IMR-90 (cell line): ENCODE results near the gene PRSS12. TPM values are rescaled to one million over a fixed set of nuclear protein-coding genes. Genes with fewer than 3 reads are reported as not detected.

Source experiments
- ATAC-seq: fragments of 200-7000 bp; cut with Tn5 transposase; 2 replicates; pipeline ENCODE4 v1.9.1; 2020; ENCODE audit warnings: low read depth, mild to moderate bottlenecking, moderate library complexity
- BruUV-seq: library from RNA; stranded (reverse); fragments of 400-500 nt; replicated peaks from 2 replicates; lab custom pipeline; 2021; lab: Mats Ljungman, UMichigan
- CTCF ChIA-PET: fragments of 300-600 bp; formaldehyde crosslinking; extraction: SDS; loops from one replicate; lab custom pipeline; 2021; ENCODE audit warnings: antibody characterized with exemption; lab: Yijun Ruan, JAX
- POLR2A ChIA-PET: fragments of 300-600 bp; sonication (Branson Sonifier 250); formaldehyde crosslinking; loops from one replicate; lab custom pipeline; 2022; ENCODE audit warnings: antibody characterized with exemption; ENCODE audit not compliant: unreplicated experiment; lab: Charles Lee
- DNase-seq: peaks from one replicate; pipeline ENCODE4 v3.0.0; 2013
- H2AFZ ChIP-seq: replicated peaks from 2 replicates; pipeline ENCODE3; 2013; ENCODE audit warnings: low read length, mild to moderate bottlenecking; ENCODE audit not compliant: poor library complexity
- H2AK5ac ChIP-seq: 2 replicates; pipeline ENCODE4 v1.6.1; 2013; ENCODE audit warnings: low read depth, low read length, inconsistent platforms
- H2AK9ac ChIP-seq: replicated peaks from 2 replicates; pipeline ENCODE3; 2013; ENCODE audit warnings: mild to moderate bottlenecking, low read depth, low read length, moderate library complexity; ENCODE audit not compliant: poor library complexity
- H2BK120ac ChIP-seq: 2 replicates; pipeline ENCODE4 v1.6.1; 2013; ENCODE audit warnings: low read depth, low read length, inconsistent platforms
- H2BK15ac ChIP-seq: 3 replicates; pipeline ENCODE4 v1.6.1; 2013; ENCODE audit warnings: low read depth, low read length, inconsistent platforms
- H2BK20ac ChIP-seq: 2 replicates; pipeline ENCODE4 v1.6.1; 2013; ENCODE audit warnings: low read depth, mild to moderate bottlenecking, inconsistent platforms, low read length, moderate library complexity
- H2BK5ac ChIP-seq: 2 replicates; pipeline ENCODE4 v1.6.1; 2013; ENCODE audit warnings: mild to moderate bottlenecking, low read depth, low read length, inconsistent platforms; ENCODE audit not compliant: poor library complexity, severe bottlenecking
- H3K14ac ChIP-seq: replicated peaks from 2 replicates; pipeline ENCODE4 v1.6.1; 2013; ENCODE audit warnings: low read depth, low read length, inconsistent platforms
- H3K18ac ChIP-seq: 2 replicates; pipeline ENCODE4 v1.6.1; 2013; ENCODE audit warnings: low read depth, low read length, control low read depth
- H3K23ac ChIP-seq: 2 replicates; pipeline ENCODE4 v1.6.1; 2013; ENCODE audit warnings: low read depth, low read length, inconsistent platforms
- H3K27ac ChIP-seq: 2 replicates; pipeline ENCODE4 v1.5.1; 2013; ENCODE audit warnings: mild to moderate bottlenecking, control low read depth, low read length; ENCODE audit not compliant: insufficient read depth
- H3K27me3 ChIP-seq: 2 replicates; pipeline ENCODE4 v1.6.1; 2013; ENCODE audit warnings: low read length; ENCODE audit not compliant: control insufficient read depth, insufficient read depth
- H3K36me3 ChIP-seq: 2 replicates; pipeline ENCODE4 v1.6.1; 2013; ENCODE audit warnings: low read length, mixed read lengths; ENCODE audit not compliant: control insufficient read depth, insufficient read depth
- H3K4ac ChIP-seq: 2 replicates; pipeline ENCODE4 v1.6.1; 2013; ENCODE audit warnings: low read depth, low read length, inconsistent platforms
- H3K4me1 ChIP-seq: 2 replicates; pipeline ENCODE4 v1.6.1; 2013; ENCODE audit warnings: low read length, mixed read lengths; ENCODE audit not compliant: control insufficient read depth, insufficient read depth
- H3K4me2 ChIP-seq: 2 replicates; pipeline ENCODE4 v1.6.1; 2013; ENCODE audit warnings: low read depth, mild to moderate bottlenecking, control low read depth, low read length, moderate library complexity
- H3K4me3 ChIP-seq: 2 replicates; pipeline ENCODE4 v1.5.1; 2013; ENCODE audit warnings: low read depth, mild to moderate bottlenecking, control low read depth, low read length, moderate library complexity; ENCODE audit not compliant: insufficient read depth
- H3K56ac ChIP-seq: 2 replicates; pipeline ENCODE4 v1.6.1; 2013; ENCODE audit warnings: low read length, inconsistent platforms; ENCODE audit not compliant: insufficient read depth; ENCODE audit errors: extremely low read depth
- H3K79me1 ChIP-seq, 2 experiments: 2 replicates each; pipeline ENCODE4 v1.6.1; 2013; ENCODE audit warnings: low read length in 2 of 2, inconsistent platforms in 1 of 2, low read depth in 1 of 2
- H3K9ac ChIP-seq: 2 replicates; pipeline ENCODE4 v1.6.1; 2013; ENCODE audit warnings: low read depth, low read length, control low read depth
- H3K9me1 ChIP-seq: 2 replicates; pipeline ENCODE4 v1.6.1; 2013; ENCODE audit warnings: low read length, inconsistent platforms; ENCODE audit not compliant: insufficient read depth
- H3K9me3 ChIP-seq: 2 replicates; pipeline ENCODE4 v1.6.1; 2013; ENCODE audit warnings: low read length; ENCODE audit not compliant: control insufficient read depth, insufficient read depth
- H4K20me1 ChIP-seq: 2 replicates; pipeline ENCODE4 v1.6.1; 2013; ENCODE audit warnings: low read length, inconsistent platforms; ENCODE audit not compliant: insufficient read depth
- H4K5ac ChIP-seq: 2 replicates; pipeline ENCODE4 v1.6.1; 2013; ENCODE audit warnings: mild to moderate bottlenecking, low read depth, low read length, control low read depth
- H4K8ac ChIP-seq, 2 experiments: 2 replicates each; pipeline ENCODE4 v1.6.1; 2013; ENCODE audit warnings: low read depth in 2 of 2, low read length in 2 of 2, control low read depth in 1 of 2, inconsistent platforms in 1 of 2
- H4K91ac ChIP-seq: 2 replicates; pipeline ENCODE4 v1.6.1; 2013; ENCODE audit warnings: low read depth, low read length, inconsistent platforms; ENCODE audit not compliant: insufficient read depth
- BHLHE40 ChIP-seq: fragments of 150-350 bp; IDR thresholded peaks from 2 replicates; pipeline ENCODE4 v1.6.1; 2016; ENCODE audit warnings: mild to moderate bottlenecking, low read depth, low read length
- RAD21 ChIP-seq: IDR thresholded peaks from 2 replicates; pipeline ENCODE4 v1.6.1; 2012; ENCODE audit warnings: low read length, improper control_type of control experiment
- WGBS, 2 experiments: methylation state at CpG; one replicate each; pipeline versions ENCODE4 v1.1.5 to v1.1.7; 2013; ENCODE audit warnings: missing lambda C conversion rate in 2 of 2; ENCODE audit not compliant: insufficient read length in 1 of 2; ENCODE audit errors: extremely low coverage in 2 of 2; 5-methylcytosine and 5-hydroxymethylcytosine counted together
- dilution Hi-C: fragments of 300-500 bp; cut with HindIII; formaldehyde crosslinking; loops from one replicate; pipeline ENCODE4 v1.14.3; 2018; ENCODE audit warnings: low sequenced_read_pairs; ENCODE audit not compliant: unreplicated experiment
- in situ Hi-C: fragments of 300-500 bp; cut with MboI; formaldehyde crosslinking; loops from 3 replicates; pipeline ENCODE4 v1.14.3; 2019; ENCODE audit warnings: low sequenced_read_pairs, inconsistent platforms, mixed read lengths
- intact Hi-C: fragments of 100-400 bp; cut with micrococcal nuclease; formaldehyde crosslinking; loops from 2 replicates; pipeline ENCODE4 v1.10.0; 2022
- polyA plus RNA-seq, 3 experiments: library from polyadenylated mRNA; depleted of rRNA; stranded (reverse); fragments of >200 nt; gene quantifications; 2 replicates each; pipeline ENCODE4 v1.2.3, GENCODE V29; 2012; ENCODE audit warnings: low replicate concordance in 1 of 3
- total RNA-seq: library from RNA; depleted of rRNA; stranded (reverse); fragments of >200 nt; gene quantifications from 2 replicates; pipeline ENCODE4 v1.2.3, GENCODE V29; 2012

The PRSS12 gene
- total and polyA plus RNA-seq, 2 of the 4 experiments (the other 2 are of a cell fraction): 51.1 to 71.5 TPM

DNA sequence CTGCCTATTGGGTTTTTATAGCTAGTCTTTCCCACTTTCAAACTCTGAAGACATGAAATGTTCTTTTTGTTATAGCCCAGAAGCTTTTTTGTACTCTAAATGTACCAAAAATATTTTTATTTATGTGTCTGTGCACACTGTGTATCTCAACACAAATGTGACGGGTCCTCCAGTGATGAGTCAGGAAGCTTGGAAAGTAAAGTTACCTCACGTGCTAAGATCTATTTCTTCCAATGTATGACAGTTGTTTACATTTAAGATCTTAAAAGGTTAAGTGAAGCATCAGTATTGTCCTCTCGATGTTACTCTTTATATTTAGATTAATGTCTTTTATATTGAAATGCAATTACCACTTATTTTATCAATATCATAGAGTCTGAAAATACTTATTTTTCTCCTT, 29.1 kb upstream of the PRSS12 start:
- in situ Hi-C loops (no loop called here), dilution Hi-C loops (no loop called here), intact Hi-C loops (no loop called here)
- Histone ChIP-seq H2AK5ac (no peak overlapping the region), H3K18ac (no peak overlapping the region), H2AFZ (no peak overlapping the region), H4K91ac (no peak overlapping the region), H2BK5ac (no peak overlapping the region), H4K20me1 (no peaks in the 10 kb centered on the region), H3K4ac (no peak overlapping the region), H3K23ac (no peak overlapping the region), H4K8ac (no peak overlapping the region), H3K14ac (no peak overlapping the region), H2AK9ac (no peak overlapping the region), H3K27ac (no peak overlapping the region), H3K56ac (no peak overlapping the region), H3K9ac (no peak overlapping the region), H2BK120ac (no peak overlapping the region), H3K27me3 (no peaks in the 10 kb centered on the region), H3K9me3 (no peaks in the 10 kb centered on the region), H2BK20ac (no peak overlapping the region), H3K79me1 (no peaks in the 10 kb centered on the region), H2BK15ac (no peak overlapping the region), H3K4me3 (no peak overlapping the region), H3K36me3 (no peaks in the 10 kb centered on the region), H3K4me1 (no peaks in the 10 kb centered on the region), H3K9me1 (no peaks in the 10 kb centered on the region), H3K4me2 (no peak overlapping the region), H4K5ac (no peak overlapping the region)
- ATAC-seq (no peak), DNase-seq (peak; percentile 17)
- WGBS, 2 experiments: no CpG with 5 or more reads among the region's 3 CpGs
- TF ChIP-seq RAD21 (no peak), BHLHE40 (peak; percentile 58)
- BruUV-seq: no TSS peak
- CTCF ChIA-PET: interaction anchor here (0.8 kb wide), 1 partner anchor 9 kb away, joined by 3 read pairs; no protein-coding TSS in a partner anchor
- POLR2A ChIA-PET: no interaction called here
